ENCODE results near the gene CHCHD4.

CHCHD4 gene

DNA sequence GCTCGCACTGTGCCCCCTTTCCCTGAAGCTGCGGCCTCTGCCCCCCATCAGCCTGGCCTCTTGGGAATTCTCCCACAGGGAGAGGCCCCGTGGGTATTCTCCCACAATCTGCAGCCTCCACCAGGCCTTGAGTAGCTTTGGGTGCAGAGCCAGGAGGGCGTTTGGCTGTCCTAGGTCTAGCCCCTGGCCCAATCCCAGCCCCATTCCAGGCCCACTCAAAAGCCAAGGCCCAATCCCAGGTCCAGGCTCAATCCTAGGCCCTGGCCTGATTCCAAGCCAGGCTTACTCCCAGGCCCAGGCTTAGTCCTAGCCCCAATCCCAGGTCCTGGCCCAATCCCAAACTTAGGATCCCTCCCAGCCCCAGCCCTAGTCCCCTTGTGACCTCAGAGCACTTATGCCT is 59.8 kb downstream of the CHCHD4 start:
- TF ChIP-seq, protein P1, sequence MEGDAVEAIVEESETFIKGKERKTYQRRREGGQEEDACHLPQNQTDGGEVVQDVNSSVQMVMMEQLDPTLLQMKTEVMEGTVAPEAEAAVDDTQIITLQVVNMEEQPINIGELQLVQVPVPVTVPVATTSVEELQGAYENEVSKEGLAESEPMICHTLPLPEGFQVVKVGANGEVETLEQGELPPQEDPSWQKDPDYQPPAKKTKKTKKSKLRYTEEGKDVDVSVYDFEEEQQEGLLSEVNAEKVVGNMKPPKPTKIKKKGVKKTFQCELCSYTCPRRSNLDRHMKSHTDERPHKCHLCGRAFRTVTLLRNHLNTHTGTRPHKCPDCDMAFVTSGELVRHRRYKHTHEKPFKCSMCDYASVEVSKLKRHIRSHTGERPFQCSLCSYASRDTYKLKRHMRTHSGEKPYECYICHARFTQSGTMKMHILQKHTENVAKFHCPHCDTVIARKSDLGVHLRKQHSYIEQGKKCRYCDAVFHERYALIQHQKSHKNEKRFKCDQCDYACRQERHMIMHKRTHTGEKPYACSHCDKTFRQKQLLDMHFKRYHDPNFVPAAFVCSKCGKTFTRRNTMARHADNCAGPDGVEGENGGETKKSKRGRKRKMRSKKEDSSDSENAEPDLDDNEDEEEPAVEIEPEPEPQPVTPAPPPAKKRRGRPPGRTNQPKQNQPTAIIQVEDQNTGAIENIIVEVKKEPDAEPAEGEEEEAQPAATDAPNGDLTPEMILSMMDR (conservative IDR thresholded peaks at IDR 0.05; ENCODE audit: low read depth, low read length): no peak
- DNase-seq (ENCODE audit: low read depth): no peak

DNA sequence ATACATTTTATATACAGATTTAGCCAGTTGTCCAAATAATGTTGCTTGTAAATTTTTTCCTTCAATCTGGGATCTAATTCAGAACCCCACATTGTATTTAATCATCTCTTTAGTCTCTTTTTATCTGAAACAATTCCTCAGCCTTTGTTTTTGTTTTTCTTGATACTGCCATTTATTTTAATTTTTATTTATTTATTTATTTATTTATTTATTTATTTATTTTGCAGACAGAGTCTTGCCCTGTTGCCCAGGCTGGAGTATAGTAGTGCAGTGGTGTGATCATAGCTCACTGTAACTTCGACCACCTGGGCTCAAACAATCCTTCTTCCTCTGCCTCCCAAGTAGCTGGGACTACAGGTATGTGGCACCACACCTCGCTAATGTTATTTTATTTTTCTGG is 61.5 kb downstream of the CHCHD4 start:
- no peak overlapping the region for H3K4me3 ChIP-seq (ENCODE audit: low read depth, low read length)
- TF ChIP-seq, protein P1 (conservative IDR thresholded peaks at IDR 0.05; ENCODE audit: low read depth, low read length): no peak
- no peak for DNase-seq (ENCODE audit: low read depth)

More for the DNA sequence above, 59.8 kb downstream of the CHCHD4 start:
- H3K4me3 ChIP-seq (ENCODE audit: low read depth, low read length): no peak overlapping the region
